ENCODE data around the gene SOX5. TPM values are rescaled to one million over a fixed set of nuclear protein-coding genes. Genes with fewer than 3 reads are reported as not detected.

Gene SOX5
- total and polyA plus RNA-seq, 2 donors (not counting 1 experiment from before 2014, with no cell fraction given) = 3.9 to 17.2 TPM

GRCh38 chr12:23758608-23759007 is 190.9 kb downstream of the SOX5 start:
- H3K4me2 ChIP-seq (replicated peaks; ENCODE audit: low read depth, low read length, poor library complexity, severe bottlenecking) = no peak overlapping the region
- no peaks in the 10 kb centered on the region for H4K20me1 ChIP-seq (ENCODE audit: control insufficient read depth, insufficient read depth, low read length, poor library complexity, severe bottlenecking)
- TF ChIP-seq CTCF (IDR thresholded peaks at IDR 0.05) (no peak), EZH2 (IDR thresholded peaks at IDR 0.05; ENCODE audit: borderline replicate concordance, insufficient read depth, low read depth, low read length, poor library complexity, severe bottlenecking) (no peak)
- Mint-ChIP-seq H3K27ac (no peak overlapping the region), H3K4me1 (no peaks in the 10 kb centered on the region), H3K9me3 (ENCODE audit: insufficient read depth) (no peaks in the 10 kb centered on the region), H3K27me3 (no peaks in the 10 kb centered on the region), H3K4me3 (no peak overlapping the region)
- no peak for ATAC-seq (ENCODE audit: low read depth)
- no peak overlapping the region for H2AFZ ChIP-seq (ENCODE audit: insufficient read depth, low read depth, low read length, poor library complexity, severe bottlenecking)
- 86% methylated on average over 1 of the region's 3 CpGs for WGBS (ENCODE audit: insufficient coverage)
- H3K9ac ChIP-seq (ENCODE audit: low read length) = no peak overlapping the region
- intact Hi-C loops (cut with micrococcal nuclease) = no loop called here
- H3K27ac ChIP-seq (ENCODE audit: low read length in 2 of 2) = no peak overlapping the region
- ChIA-PET CTCF (no interaction called here), POLR2A (no interaction called here)
- H3K9me3 ChIP-seq (ENCODE audit: control extremely low read depth in 1 of 3, control insufficient read depth in 2 of 3, insufficient read depth in 1 of 3, low read length in 2 of 3) = no peaks in the 10 kb centered on the region
- no peak for DNase-seq
- H3K27me3 ChIP-seq (replicated peaks in 1 of 4; ENCODE audit: control extremely low read depth in 1 of 4, control insufficient read depth in 3 of 4, insufficient read depth in 4 of 4, low read length in 3 of 4) = no peaks in the 10 kb centered on the region
- no peaks in the 10 kb centered on the region for H3K79me2 ChIP-seq (ENCODE audit: control insufficient read depth, insufficient read depth, low read length)
- H3K4me1 ChIP-seq (ENCODE audit: control insufficient read depth in 2 of 2, insufficient read depth in 2 of 2, low read length in 2 of 2) = no peaks in the 10 kb centered on the region
- no peak overlapping the region for H3K4me3 ChIP-seq (ENCODE audit: control extremely low read depth in 1 of 5, extremely low read depth in 1 of 5, insufficient read depth in 1 of 5, low read depth in 2 of 5, low read length in 4 of 5)
- H3K36me3 ChIP-seq (replicated peaks in 1 of 2; ENCODE audit: control extremely low read depth in 1 of 2, control insufficient read depth in 1 of 2, extremely low read depth in 1 of 2, insufficient read depth in 2 of 2, low read length in 1 of 2) = no peaks in the 10 kb centered on the region

DNA sequence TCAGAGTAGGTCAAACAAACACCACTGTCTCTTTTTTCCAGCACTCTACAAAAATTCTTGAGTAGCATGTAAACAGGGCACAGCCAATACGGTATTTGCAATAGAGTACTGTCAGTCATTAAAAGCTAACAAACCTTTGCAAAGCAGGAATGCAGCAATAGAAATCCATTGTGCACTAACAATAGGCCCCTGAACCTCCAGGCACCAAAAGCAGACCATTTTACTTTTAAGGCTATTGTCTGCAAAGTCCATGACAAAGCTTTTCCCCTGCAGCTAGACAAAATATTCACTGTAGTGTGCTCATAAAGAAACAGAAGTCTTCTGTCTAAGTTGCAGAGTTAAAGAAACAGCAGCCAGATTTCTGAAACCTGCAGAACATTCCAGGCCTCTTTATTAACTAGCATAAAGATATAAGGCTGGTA is 191.9 kb downstream of the SOX5 start:
- Mint-ChIP-seq H3K4me1 (no peaks in the 10 kb centered on the region), H3K27ac (no peak overlapping the region), H3K27me3 (no peaks in the 10 kb centered on the region), H3K9me3 (ENCODE audit: insufficient read depth) (no peaks in the 10 kb centered on the region), H3K4me3 (no peak overlapping the region)
- WGBS (ENCODE audit: insufficient coverage) = 100% methylated on average over 1 of the region's 1 CpG
- Histone ChIP-seq H3K4me2 (replicated peaks; ENCODE audit: low read depth, low read length, poor library complexity, severe bottlenecking) (no peak overlapping the region), H3K79me2 (ENCODE audit: control insufficient read depth, insufficient read depth, low read length) (no peaks in the 10 kb centered on the region), H3K4me3 (ENCODE audit: control extremely low read depth in 1 of 5, extremely low read depth in 1 of 5, insufficient read depth in 1 of 5, low read depth in 2 of 5, low read length in 4 of 5) (no peak overlapping the region), H4K20me1 (ENCODE audit: control insufficient read depth, insufficient read depth, low read length, poor library complexity, severe bottlenecking) (no peaks in the 10 kb centered on the region), H2AFZ (ENCODE audit: insufficient read depth, low read depth, low read length, poor library complexity, severe bottlenecking) (no peak overlapping the region), H3K36me3 (replicated peaks in 1 of 2; ENCODE audit: control extremely low read depth in 1 of 2, control insufficient read depth in 1 of 2, extremely low read depth in 1 of 2, insufficient read depth in 2 of 2, low read length in 1 of 2) (no peaks in the 10 kb centered on the region), H3K27me3 (replicated peaks in 1 of 4; ENCODE audit: control extremely low read depth in 1 of 4, control insufficient read depth in 3 of 4, insufficient read depth in 4 of 4, low read length in 3 of 4) (no peaks in the 10 kb centered on the region), H3K27ac (ENCODE audit: low read length in 2 of 2) (no peak overlapping the region), H3K9ac (ENCODE audit: low read length) (no peak overlapping the region), H3K9me3 (ENCODE audit: control extremely low read depth in 1 of 3, control insufficient read depth in 2 of 3, insufficient read depth in 1 of 3, low read length in 2 of 3) (no peaks in the 10 kb centered on the region), H3K4me1 (ENCODE audit: control insufficient read depth in 2 of 2, insufficient read depth in 2 of 2, low read length in 2 of 2) (no peaks in the 10 kb centered on the region)
- intact Hi-C loops (cut with micrococcal nuclease) = no loop called here
- ChIA-PET CTCF (no interaction called here), POLR2A (no interaction called here)
- TF ChIP-seq EZH2 (IDR thresholded peaks at IDR 0.05; ENCODE audit: borderline replicate concordance, insufficient read depth, low read depth, low read length, poor library complexity, severe bottlenecking) = no peak
- no peak for TF ChIP-seq CTCF (IDR thresholded peaks at IDR 0.05)
- ATAC-seq (ENCODE audit: low read depth) (no peak), DNase-seq (no peak)

All from B cell (primary cell).